ENCODE data around the gene ARPP19.
"Not testable (repeated sequence)": the region's sequence is repeated elsewhere in the genome, so short reads cannot be mapped to it uniquely, and the experiment has no call there.

The ARPP19 gene

GRCh38 chr15:52546031-52546751 is 22.6 kb downstream of the ARPP19 start:
- no peak for DNase-seq

- no peak for DNase-seq
These were observed 28.3 kb downstream of the ARPP19 start for GRCh38 chr15:52540374-52541012.

- no peak for DNase-seq
These were observed 31.4 kb downstream of the ARPP19 start for GRCh38 chr15:52537459-52537858.

- DNase-seq = no peak
These were observed 36.4 kb downstream of the ARPP19 start for GRCh38 chr15:52532427-52532826.

GRCh38 chr15:52529940-52530339 is 38.9 kb downstream of the ARPP19 start:
- no peak for DNase-seq

GRCh38 chr15:52529341-52529924 is 39.4 kb downstream of the ARPP19 start:
- no peak for DNase-seq

GRCh38 chr15:52528564-52529340 is 40.1 kb downstream of the ARPP19 start, which contains the start of gene MYO5A:
MYO5A (minus strand) TSS chr15:52528880; CDS start chr15:52528806, 74 bp downstream.
- DNase-seq = peak; percentile 1

- no peak for DNase-seq
These were observed 40.8 kb downstream of the ARPP19 start for GRCh38 chr15:52527911-52528563.

- DNase-seq = no peak
These were observed 41.5 kb downstream of the ARPP19 start for GRCh38 chr15:52527196-52527910.

GRCh38 chr15:52524223-52525136 is 44.4 kb downstream of the ARPP19 start:
- no peak for DNase-seq

GRCh38 chr15:52523647-52524046 is 45.2 kb downstream of the ARPP19 start:
- DNase-seq = no peak

GRCh38 chr15:52523192-52523591 is 45.6 kb downstream of the ARPP19 start:
- no peak for DNase-seq

- DNase-seq = no peak
These were observed 47.1 kb downstream of the ARPP19 start for GRCh38 chr15:52521682-52522081.

GRCh38 chr15:52520421-52520820 is 48.4 kb downstream of the ARPP19 start:
- no peak for DNase-seq

- no peak for DNase-seq
These were observed 50.1 kb downstream of the ARPP19 start for GRCh38 chr15:52518487-52519371.

- no peak for DNase-seq
These were observed 51.8 kb downstream of the ARPP19 start for GRCh38 chr15:52517014-52517413.

GRCh38 chr15:52515343-52515742 is 53.5 kb downstream of the ARPP19 start:
- no peak for DNase-seq

GRCh38 chr15:52514482-52514881 is 54.3 kb downstream of the ARPP19 start:
- no peak for DNase-seq

- not testable (repeated sequence) for DNase-seq
These were observed 56.0 kb downstream of the ARPP19 start for GRCh38 chr15:52512869-52513268.

GRCh38 chr15:52511084-52511483 is 57.7 kb downstream of the ARPP19 start:
- no peak for DNase-seq

Measured in DMS79 (cell line).